ENCODE data around the gene KYAT1. TPM values are rescaled to one million over a fixed set of nuclear protein-coding genes. Genes with fewer than 3 reads are reported as not detected.

KYAT1 gene
- 4.7 and 5.4 TPM in 2 replicates for total RNA-seq

GRCh38 chr9:128881884-128882676 is at the start of gene KYAT1, which contains the start of gene LRRC8A:
Gene KYAT1 (minus strand): TSS chr9:128881950. CDS start chr9:128845405, 36,545 bp downstream.
Gene LRRC8A (plus strand): TSS chr9:128882133. CDS start chr9:128907165, 25,032 bp downstream.
- DNase-seq (ENCODE audit: low read depth in 2 of 2), result peak; percentile 87 to 96

- no peak for DNase-seq (ENCODE audit: low read depth in 2 of 2)
These were observed 47.8 kb upstream of the KYAT1 start for GRCh38 chr9:128929560-128929959.

- DNase-seq (ENCODE audit: low read depth in 2 of 2), result no peak
These were observed 46.9 kb upstream of the KYAT1 start for GRCh38 chr9:128928624-128929023.

GRCh38 chr9:128927731-128928411 is 46.1 kb upstream of the KYAT1 start:
- peak in 1 of 2 donors; percentile 60 for DNase-seq (ENCODE audit: low read depth in 2 of 2)

GRCh38 chr9:128923493-128923883 is 41.7 kb upstream of the KYAT1 start:
- DNase-seq (ENCODE audit: low read depth in 2 of 2), result no peak

- DNase-seq (ENCODE audit: low read depth in 2 of 2), result no peak
These were observed 40.4 kb upstream of the KYAT1 start for GRCh38 chr9:128921881-128922763.

GRCh38 chr9:128920381-128921058 is 38.8 kb upstream of the KYAT1 start, which contains the start of gene PHYHD1:
Gene PHYHD1 (plus strand): TSS chr9:128920982. CDS start chr9:128922324, 1,342 bp downstream.
- DNase-seq (ENCODE audit: low read depth in 2 of 2), result no peak

GRCh38 chr9:128919402-128920089 is 37.8 kb upstream of the KYAT1 start:
- no peak for DNase-seq (ENCODE audit: low read depth in 2 of 2)

GRCh38 chr9:128918921-128919320 is 37.2 kb upstream of the KYAT1 start:
- DNase-seq (ENCODE audit: low read depth in 2 of 2), result no peak

- peak in 1 of 2 donors; percentile 75 for DNase-seq (ENCODE audit: low read depth in 2 of 2)
These were observed 35.5 kb upstream of the KYAT1 start for GRCh38 chr9:128917151-128917849.

GRCh38 chr9:128916745-128917144 is 35.0 kb upstream of the KYAT1 start:
- DNase-seq (ENCODE audit: low read depth in 2 of 2), result no peak

GRCh38 chr9:128916204-128916603 is 34.5 kb upstream of the KYAT1 start:
- no peak for DNase-seq (ENCODE audit: low read depth in 2 of 2)

GRCh38 chr9:128913995-128914772 is 32.4 kb upstream of the KYAT1 start:
- DNase-seq (ENCODE audit: low read depth in 2 of 2), result no peak

GRCh38 chr9:128913048-128913900 is 31.5 kb upstream of the KYAT1 start:
- no peak for DNase-seq (ENCODE audit: low read depth in 2 of 2)

- peak in 1 of 2 donors; percentile 90 for DNase-seq (ENCODE audit: low read depth in 2 of 2)
These were observed 30.6 kb upstream of the KYAT1 start for GRCh38 chr9:128912270-128912853.

GRCh38 chr9:128911529-128912035 is 29.8 kb upstream of the KYAT1 start:
- DNase-seq (ENCODE audit: low read depth in 2 of 2), result peak in 1 of 2 donors; percentile 92

- no peak for DNase-seq (ENCODE audit: low read depth in 2 of 2)
These were observed 29.2 kb upstream of the KYAT1 start for GRCh38 chr9:128910906-128911305.
